SK-N-SH (cell line): ENCODE data around the gene EVI5. TPM values are rescaled to one million over a fixed set of nuclear protein-coding genes. Genes with fewer than 3 reads are reported as not detected.
A peak's percentile ranks its signal among the peaks of the same experiment; 100 is the strongest.

Source experiments
- CTCF ChIA-PET: fragments of 300-600, 350-600 bp; formaldehyde crosslinking; extraction: SDS; loops from one replicate; lab custom pipeline; 2021; lab: Yijun Ruan, JAX
- POLR2A ChIA-PET: fragments of 350-600 bp; sonication (Branson Sonifier 250); formaldehyde crosslinking; extraction: SDS; loops from one replicate; lab custom pipeline; 2020; ENCODE audit warnings: antibody characterized with exemption, inconsistent platforms; lab: Yijun Ruan, JAX
- DNase-seq: peaks from one replicate; pipeline ENCODE4 v3.0.0; 2012
- H2AFZ ChIP-seq: fragments of 200-600 bp; sonication (generic); 2 replicates; pipeline ENCODE4 v1.8.1; 2016; ENCODE audit warnings: antibody characterized with exemption, mild to moderate bottlenecking, low read depth
- H3F3A ChIP-seq: fragments of 200-600 bp; sonication (generic); replicated peaks from 2 replicates; pipeline ENCODE3; 2016; ENCODE audit warnings: antibody characterized with exemption, mild to moderate bottlenecking; ENCODE audit not compliant: insufficient read depth
- H3K27ac ChIP-seq, 2 experiments: fragments of 200-500 bp in 1 of 2; fragments of 200-600 bp in 1 of 2; sonication (Bioruptor generic) in 1 of 2; sonication (generic), shearing (Covaris generic) in 1 of 2; 2 replicates each; pipeline versions ENCODE4 v1.5.1 to v1.6.1; 2014 to 2016; ENCODE audit warnings: low read depth in 2 of 2, inconsistent platforms in 1 of 2, low read length in 1 of 2, mild to moderate bottlenecking in 1 of 2, mixed read lengths in 1 of 2
- H3K27me3 ChIP-seq: fragments of 200-600 bp; sonication (generic), shearing (Covaris generic); 2 replicates; pipeline ENCODE4 v1.6.1; 2016; ENCODE audit warnings: mixed run types; ENCODE audit not compliant: insufficient read depth
- H3K36me3 ChIP-seq, 2 experiments: fragments of 200-500 bp in 1 of 2; fragments of 200-600 bp in 1 of 2; sonication (Bioruptor generic) in 1 of 2; sonication (generic) in 1 of 2; replicated peaks in 1 of 2; 2 replicates each; pipeline versions ENCODE3 to v1.5.1; 2014 to 2016; ENCODE audit warnings: low read length in 1 of 2, mild to moderate bottlenecking in 1 of 2; ENCODE audit not compliant: insufficient read depth in 2 of 2, control insufficient read depth in 1 of 2
- H3K4me1 ChIP-seq, 2 experiments: fragments of 200-500 bp in 1 of 2; fragments of 200-600 bp in 1 of 2; sonication (Bioruptor generic) in 1 of 2; sonication (generic), shearing (Covaris generic) in 1 of 2; 2 replicates each; pipeline versions ENCODE4 v1.5.1 to v1.6.1; 2014 to 2016; ENCODE audit warnings: low read depth in 1 of 2, low read length in 1 of 2, mixed run types in 1 of 2; ENCODE audit not compliant: insufficient read depth in 2 of 2, control insufficient read depth in 1 of 2
- H3K4me2 ChIP-seq: fragments of 200-600 bp; sonication (generic), shearing (Covaris generic); 2 replicates; pipeline ENCODE4 v1.6.1; 2017; ENCODE audit warnings: mixed run types
- H3K4me3 ChIP-seq, 2 experiments: fragments of 200-500 bp in 1 of 2; fragments of 200-600 bp in 1 of 2; sonication (Bioruptor generic) in 1 of 2; sonication (generic), shearing (Covaris generic) in 1 of 2; 2 replicates each; pipeline versions ENCODE4 v1.5.1 to v1.8.1; 2014 to 2016; ENCODE audit warnings: low read depth in 2 of 2, inconsistent platforms in 1 of 2, low read length in 1 of 2, mild to moderate bottlenecking in 1 of 2, mixed read lengths in 1 of 2, moderate library complexity in 1 of 2
- H3K79me2 ChIP-seq: fragments of 200-600 bp; sonication (generic); 2 replicates; pipeline ENCODE4 v1.8.1; 2017; ENCODE audit warnings: mild to moderate bottlenecking; ENCODE audit not compliant: insufficient read depth
- H3K9ac ChIP-seq: fragments of 200-600 bp; sonication (generic); 2 replicates; pipeline ENCODE4 v1.6.1; 2017; ENCODE audit warnings: mixed run types
- H3K9me2 ChIP-seq: fragments of 200-600 bp; sonication (generic); 2 replicates; pipeline ENCODE4 v1.6.1; 2017; ENCODE audit warnings: mixed run types
- H3K9me3 ChIP-seq: fragments of 200-600 bp; sonication (generic); 2 replicates; pipeline ENCODE4 v1.6.1; 2017; ENCODE audit warnings: mixed run types, mild to moderate bottlenecking, moderate library complexity
- H4K20me1 ChIP-seq: fragments of 200-600 bp; sonication (generic); 2 replicates; pipeline ENCODE4 v1.6.1; 2017; ENCODE audit warnings: mild to moderate bottlenecking, mixed run types; ENCODE audit not compliant: insufficient read depth
- CHD2 ChIP-seq: fragments of 150-350 bp; IDR thresholded peaks from 2 replicates; pipeline ENCODE4 v1.6.1; 2018; ENCODE audit warnings: low read length; ENCODE audit not compliant: partially characterized antibody
- EP300 ChIP-seq, 2 experiments: IDR thresholded peaks; 2 replicates each; pipeline versions ENCODE4 v1.4.0 to v1.6.1; 2012; ENCODE audit warnings: borderline replicate concordance in 1 of 2, low read depth in 1 of 2, low read length in 1 of 2
- EZH2phosphoT487 ChIP-seq: fragments of 200-600 bp; sonication (generic); IDR thresholded peaks from 2 replicates; pipeline ENCODE4 v1.6.1; 2017; ENCODE audit warnings: low read depth, mixed run types, mild to moderate bottlenecking, antibody characterized with exemption, moderate library complexity, borderline replicate concordance
- GABPA ChIP-seq: IDR thresholded peaks from 2 replicates; pipeline ENCODE4 v1.4.0; 2012; ENCODE audit warnings: low read depth, mild to moderate bottlenecking
- JUND ChIP-seq: IDR thresholded peaks from 2 replicates; pipeline ENCODE4 v1.4.0; 2012
- MEF2A ChIP-seq: IDR thresholded peaks from 2 replicates; pipeline ENCODE4 v1.4.0; 2012; ENCODE audit warnings: low read depth, borderline replicate concordance
- MXI1 ChIP-seq: IDR thresholded peaks from 2 replicates; pipeline ENCODE4 v1.6.1; 2012; ENCODE audit warnings: mild to moderate bottlenecking, low read depth, low read length, improper control_type of control experiment
- TEAD4 ChIP-seq: IDR thresholded peaks from 2 replicates; pipeline ENCODE4 v1.4.0; 2012; ENCODE audit warnings: mild to moderate bottlenecking, borderline replicate concordance; ENCODE audit not compliant: insufficient read depth
- USF1 ChIP-seq: IDR thresholded peaks from 2 replicates; pipeline ENCODE4 v1.4.0; 2012; ENCODE audit warnings: low read depth, borderline replicate concordance
- WGBS: methylation state at CpG from one replicate; pipeline ENCODE4 v1.1.6; 2017; ENCODE audit warnings: low lambda C conversion rate; 5-methylcytosine and 5-hydroxymethylcytosine counted together
- polyA plus RNA-seq, 3 experiments: library from polyadenylated mRNA; depleted of rRNA; stranded (reverse); fragments of >200 nt; gene quantifications; 2 replicates each; pipeline ENCODE4 v1.2.3, GENCODE V29; 2012
- TF ChIP-seq, protein P1 (sequence below): IDR thresholded peaks from 2 replicates; pipeline ENCODE4; 2012

Gene EVI5
- polyA plus RNA-seq, 1 of the 3 experiments (the other 2 are of a cell fraction) = 5.7 TPM

DNA sequence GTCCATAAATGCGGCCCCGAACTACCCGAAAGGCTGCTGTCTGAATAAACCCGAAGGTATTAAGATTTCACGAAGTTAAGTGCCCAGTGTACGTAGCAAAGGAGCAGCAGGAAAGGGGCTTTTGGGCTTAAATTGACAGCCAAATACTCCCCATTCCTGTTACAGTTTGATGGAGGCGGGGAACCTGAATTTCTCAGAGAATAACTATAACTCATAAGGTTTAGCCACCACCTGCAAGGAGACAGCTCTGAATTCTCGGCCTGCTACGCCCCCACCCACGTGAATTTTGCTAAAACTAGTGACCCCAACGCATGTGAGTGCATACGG, 303.3 kb downstream of the EVI5 start:
- no peaks in the 10 kb centered on the region for H3F3A ChIP-seq
- peaks cover 6% of the 10 kb centered on the region; the same call in 1 of the 2 replicates for H4K20me1 ChIP-seq
- H3K9me2 ChIP-seq = no peaks in the 10 kb centered on the region
- no peaks in the 10 kb centered on the region for H3K9me3 ChIP-seq
- H3K79me2 ChIP-seq = no peaks in the 10 kb centered on the region
- ChIA-PET POLR2A (no interaction called here), CTCF (interaction anchor here (1.9 kb wide), 1 partner anchor 8 kb away, joined by 6 read pairs; no protein-coding TSS in a partner anchor)
- TF ChIP-seq MEF2A (no peak), MXI1 (no peak), EZH2phosphoT487 (no peak; the same call in 1 of the 2 replicates), EP300 (IDR thresholded peaks at IDR 0.05; ENCODE audit: borderline replicate concordance in 1 of 2, low read depth in 1 of 2, low read length in 1 of 2) (no peak), TEAD4 (no peak), GABPA (no peak), CHD2 (no peak), JUND (no peak)
- TF ChIP-seq, protein P1, sequence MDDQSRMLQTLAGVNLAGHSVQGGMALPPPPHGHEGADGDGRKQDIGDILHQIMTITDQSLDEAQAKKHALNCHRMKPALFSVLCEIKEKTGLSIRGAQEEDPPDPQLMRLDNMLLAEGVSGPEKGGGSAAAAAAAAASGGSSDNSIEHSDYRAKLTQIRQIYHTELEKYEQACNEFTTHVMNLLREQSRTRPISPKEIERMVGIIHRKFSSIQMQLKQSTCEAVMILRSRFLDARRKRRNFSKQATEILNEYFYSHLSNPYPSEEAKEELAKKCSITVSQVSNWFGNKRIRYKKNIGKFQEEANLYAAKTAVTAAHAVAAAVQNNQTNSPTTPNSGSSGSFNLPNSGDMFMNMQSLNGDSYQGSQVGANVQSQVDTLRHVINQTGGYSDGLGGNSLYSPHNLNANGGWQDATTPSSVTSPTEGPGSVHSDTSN = no peak
- H2AFZ ChIP-seq = no peak overlapping the region
- peak overlapping the region; percentile 73 for H3K4me2 ChIP-seq
- H3K4me3 ChIP-seq = no peak overlapping the region
- 24% methylated on average over 10 of the region's 12 CpGs for WGBS
- no peaks in the 10 kb centered on the region for H3K36me3 ChIP-seq
- peaks cover 0 to 13% of the 10 kb centered on the region in 2 experiments; a peak in 1 of 4 replicates for H3K4me1 ChIP-seq
- H3K27ac ChIP-seq = no peak overlapping the region
- no peak overlapping the region for H3K9ac ChIP-seq
- H3K27me3 ChIP-seq = peaks cover 86% of the 10 kb centered on the region
- DNase-seq = no peak

DNA sequence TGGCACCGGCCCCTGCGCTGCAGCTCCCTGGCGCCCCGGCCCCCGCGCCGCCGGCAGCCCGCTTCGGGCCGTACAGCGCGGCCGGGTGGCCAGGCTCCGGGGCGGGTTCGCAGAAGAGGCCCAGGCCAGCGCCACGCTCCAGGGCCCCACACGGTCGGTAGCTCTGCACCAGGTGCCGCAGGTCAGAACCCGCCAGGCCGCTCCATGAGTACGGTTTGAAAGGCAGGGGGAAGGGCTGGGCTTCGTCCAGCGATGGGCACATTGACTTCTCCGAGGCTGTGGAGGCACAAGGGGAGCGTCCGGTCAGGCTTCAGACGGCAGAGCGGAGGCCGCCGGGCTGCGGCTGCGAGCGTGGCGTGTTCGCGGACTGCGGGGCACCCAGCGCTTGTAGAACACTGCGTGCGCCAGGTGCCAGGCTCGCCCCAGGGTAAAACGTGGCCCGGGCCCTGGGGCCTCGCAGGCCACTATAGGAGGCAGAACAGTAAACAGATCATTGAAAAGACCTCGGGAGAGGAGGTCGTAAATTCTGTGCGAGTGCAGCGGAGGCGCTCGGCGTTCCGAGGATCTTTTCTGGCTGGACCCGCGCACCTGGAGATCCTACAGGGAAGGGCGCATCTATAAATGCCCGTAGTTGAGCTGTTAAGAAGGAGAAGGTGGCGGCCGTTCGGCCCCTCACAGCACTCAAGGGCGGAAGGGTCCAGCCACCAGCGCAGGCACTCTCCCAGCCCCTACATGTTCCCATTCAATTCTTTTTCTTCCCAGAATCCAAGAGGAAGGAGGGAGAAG, 303.9 kb downstream of the EVI5 start:
- H4K20me1 ChIP-seq = peaks cover 6% of the 10 kb centered on the region; the same call in 1 of the 2 replicates
- peaks cover 0 to 11% of the 10 kb centered on the region in 2 experiments; a peak in 1 of 4 replicates for H3K4me1 ChIP-seq
- 0 out of 2 replicates have a peak, but pooled peaks have one; percentile 11 for TF ChIP-seq EZH2phosphoT487
- no peak for TF ChIP-seq USF1
- H3K9ac ChIP-seq = no peak overlapping the region
- POLR2A ChIA-PET = interaction anchor here (0.6 kb wide), 1 partner anchor 183 kb away, joined by 3 read pairs; no protein-coding TSS in a partner anchor
- no peaks in the 10 kb centered on the region for H3K9me3 ChIP-seq
- CTCF ChIA-PET = interaction anchor here (0.6 to 0.8 kb wide), 2 partner anchors 11 to 171 kb away, joined by 3 to 4 read pairs; no protein-coding TSS in a partner anchor
- H3F3A ChIP-seq = no peaks in the 10 kb centered on the region
- peak; percentile 55 for DNase-seq
- H3K36me3 ChIP-seq = no peaks in the 10 kb centered on the region
- H3K9me2 ChIP-seq = no peaks in the 10 kb centered on the region
- H2AFZ ChIP-seq = no peak overlapping the region
- H3K4me2 ChIP-seq = 0 out of 2 replicates have a peak overlapping the region, but pooled peaks have one; percentile 19
- WGBS = 22% methylated on average over 21 of the region's 65 CpGs
- peaks cover 86% of the 10 kb centered on the region for H3K27me3 ChIP-seq
- no peak overlapping the region for H3K4me3 ChIP-seq
- no peaks in the 10 kb centered on the region for H3K79me2 ChIP-seq
- H3K27ac ChIP-seq = no peak overlapping the region
